GM21381 (cell line): ENCODE results near the gene TSPOAP1.

Experiments
- ATAC-seq: cut with Tn5 transposase; IDR thresholded peaks from one replicate; pipeline ENCODE4 v1.9.1; 2021; ENCODE audit warnings: mild to moderate bottlenecking, moderate library complexity; ENCODE audit not compliant: unreplicated experiment

The TSPOAP1 gene

DNA sequence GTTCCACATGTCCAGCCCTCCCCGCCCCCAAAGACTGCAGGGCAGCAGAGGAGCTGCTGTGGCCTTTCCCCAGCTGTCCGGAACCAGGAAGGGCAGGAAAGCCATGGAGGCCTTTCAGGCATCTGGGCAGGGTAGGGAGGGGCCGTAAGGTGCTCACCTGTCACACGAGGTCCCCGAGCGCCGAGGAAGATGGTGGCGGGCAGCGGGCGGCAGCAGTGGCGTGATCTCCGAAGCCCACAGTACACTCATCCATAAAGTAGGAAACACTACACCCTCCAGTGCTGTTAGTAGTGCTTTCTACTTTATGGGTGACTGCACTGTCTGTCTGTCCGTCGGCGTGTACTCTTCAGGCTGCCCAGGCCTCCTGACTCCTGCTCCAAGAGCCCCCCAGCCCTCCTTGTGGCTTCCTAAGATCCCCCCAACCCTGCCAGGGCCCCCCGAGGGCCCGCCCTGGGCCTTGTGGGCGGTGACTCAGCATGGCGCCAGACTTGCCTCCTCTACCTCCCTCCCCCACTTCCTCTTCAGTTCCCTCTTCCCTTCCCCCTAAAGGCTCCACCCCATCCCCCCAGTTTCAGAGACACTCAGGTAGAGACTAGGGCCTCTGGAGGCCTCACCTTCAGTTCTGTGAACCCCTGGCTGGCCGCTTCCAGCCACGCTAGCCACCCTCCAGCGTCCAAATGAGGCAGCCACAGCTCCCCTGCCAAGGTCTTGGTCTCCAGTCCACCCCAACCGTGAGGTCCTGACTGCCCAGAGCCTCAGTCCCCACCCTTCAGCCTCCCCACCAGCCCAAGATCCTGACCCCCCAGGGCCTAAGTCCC, 2.6 kb upstream of the TSPOAP1 start:
- no peak for ATAC-seq

GRCh38 chr17:58330538-58330996, 2.0 kb upstream of the TSPOAP1 start:
- no peak for ATAC-seq

DNA sequence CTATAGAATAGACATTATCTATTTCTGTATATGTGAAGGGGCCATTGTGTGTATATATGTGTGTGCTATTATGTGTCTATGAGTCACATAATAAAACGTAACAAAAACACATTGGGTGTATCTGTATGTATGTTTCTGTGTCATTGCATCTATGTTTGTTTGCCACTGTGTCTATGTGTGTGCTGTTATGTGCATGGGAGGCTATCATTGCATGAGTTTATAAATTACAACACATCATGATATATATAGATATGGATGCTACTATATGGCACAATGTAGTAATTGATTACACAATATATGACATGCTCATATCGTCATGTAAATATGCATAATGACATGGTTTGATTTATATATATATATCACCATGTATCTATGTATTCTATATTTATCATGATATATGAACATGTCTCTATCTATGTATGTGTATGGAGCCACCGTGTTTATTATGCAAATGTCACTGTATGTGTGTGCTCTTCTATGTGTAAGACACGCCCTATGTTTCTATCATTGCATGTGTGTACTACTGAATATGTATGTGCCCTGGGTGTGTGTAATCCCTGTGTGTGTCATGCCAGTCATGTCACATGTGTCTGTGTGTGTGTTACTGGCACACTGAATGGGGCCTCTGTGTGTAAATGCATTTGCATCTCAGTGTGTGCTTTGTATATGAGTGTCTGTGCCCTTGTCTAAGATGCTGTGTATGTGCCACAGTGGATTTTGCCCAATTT, 1.4 kb upstream of the TSPOAP1 start:
- ATAC-seq, result peak; percentile 17

GRCh38 chr17:58329035-58329809, 627 bp upstream of the TSPOAP1 start:
- ATAC-seq, result peak; percentile 39

DNA sequence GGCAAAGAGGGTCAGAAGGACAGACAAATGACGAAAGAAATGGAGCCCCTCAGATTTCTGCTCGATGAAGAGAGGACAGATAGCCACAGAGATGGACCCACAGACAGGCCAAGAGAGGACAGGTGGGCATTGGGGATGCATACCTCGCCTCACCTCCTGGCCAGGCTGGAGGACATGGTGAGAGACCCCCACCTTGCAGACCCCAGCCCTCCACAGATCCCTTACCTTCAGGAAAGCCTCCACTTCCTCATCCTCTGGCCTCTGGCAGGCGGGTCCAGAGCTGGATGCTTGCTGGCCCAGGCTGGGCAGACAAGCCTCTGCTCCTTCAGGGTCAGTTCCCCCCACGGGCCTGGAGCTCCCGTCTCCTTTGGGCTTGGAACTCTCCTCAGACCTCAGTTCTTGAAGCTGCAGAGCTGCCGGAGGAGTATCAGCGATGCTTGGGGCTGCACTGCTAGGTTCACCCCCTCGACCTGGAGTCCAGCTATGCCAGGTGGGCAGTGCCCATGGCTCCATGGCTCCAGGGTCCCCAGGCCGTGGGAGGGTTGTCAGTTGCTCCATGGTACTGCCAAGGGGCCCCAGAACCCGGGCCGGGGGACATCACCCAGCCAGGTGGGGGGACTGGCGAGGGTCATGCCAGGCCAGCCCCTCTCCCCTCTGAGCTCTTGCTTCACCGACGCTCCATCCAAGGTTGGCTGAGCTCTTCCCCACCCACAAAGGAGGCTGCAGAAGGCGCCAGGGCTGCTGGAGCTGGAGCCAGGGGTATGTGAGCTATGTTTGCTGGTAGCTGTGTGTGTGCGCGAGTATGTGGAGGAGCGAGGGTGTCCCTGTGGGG, 1.0 kb downstream of the TSPOAP1 start:
- no peak for ATAC-seq

DNA sequence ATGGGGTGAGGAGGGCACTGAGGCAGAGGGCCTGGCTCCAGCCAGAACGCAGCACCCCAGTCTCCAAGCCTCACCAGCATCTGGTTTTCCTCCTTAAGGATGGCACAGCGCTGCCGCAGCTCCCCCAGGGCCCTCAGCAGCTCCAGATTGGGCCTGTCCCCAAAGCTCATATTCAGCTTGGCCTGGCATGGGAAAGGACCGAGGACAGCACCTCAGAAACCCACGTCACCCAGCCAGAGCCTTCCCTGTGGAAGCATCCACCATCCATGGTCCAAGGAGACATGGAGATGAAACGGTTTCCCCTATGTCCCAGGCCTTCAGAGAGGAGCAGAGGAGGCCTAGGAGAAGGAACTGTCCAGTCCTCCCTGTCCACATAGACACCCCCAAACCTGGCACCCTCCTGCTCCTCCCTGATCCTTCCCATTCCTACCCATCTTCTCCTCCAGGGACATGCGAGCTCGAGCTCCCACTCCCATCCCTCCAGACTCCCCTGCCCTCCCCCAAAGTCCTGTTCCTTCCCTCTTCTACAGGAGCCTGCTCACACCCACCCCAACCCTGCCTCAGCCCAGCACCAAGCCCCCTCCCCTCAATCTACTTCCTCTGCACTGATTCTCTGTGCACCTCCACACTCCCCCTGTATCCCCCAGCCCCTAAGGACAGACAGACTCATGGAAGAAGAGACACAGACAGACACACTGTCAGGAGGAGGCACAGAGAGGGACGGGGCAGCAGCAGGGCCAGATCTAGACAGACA, 1.8 kb downstream of the TSPOAP1 start:
- ATAC-seq, result no peak

DNA sequence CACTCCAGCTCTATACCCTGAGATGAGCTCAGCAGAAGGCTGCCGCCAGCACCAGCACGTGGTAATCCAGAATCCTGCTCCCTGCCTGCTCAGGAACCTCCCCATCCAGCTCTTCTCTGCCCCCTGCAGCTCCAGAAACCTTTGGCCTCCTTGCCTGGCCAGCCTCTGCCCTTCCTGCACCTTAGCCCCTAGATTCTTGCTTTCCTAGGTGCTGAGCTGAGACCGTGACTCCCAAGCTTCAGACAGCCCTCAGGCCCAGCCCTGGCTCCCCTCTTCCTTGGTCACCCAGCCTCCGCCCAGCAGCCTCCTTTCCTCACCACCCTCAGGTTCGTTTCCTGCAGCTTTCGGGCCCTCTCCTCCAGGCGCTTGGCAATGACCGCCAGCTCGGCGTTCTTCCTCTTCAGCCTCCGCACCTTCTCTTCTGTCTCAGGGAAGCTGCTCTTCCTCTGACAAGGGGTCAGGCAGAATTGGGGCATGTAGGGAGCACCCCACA, 2.6 kb downstream of the TSPOAP1 start:
- ATAC-seq, result no peak

DNA sequence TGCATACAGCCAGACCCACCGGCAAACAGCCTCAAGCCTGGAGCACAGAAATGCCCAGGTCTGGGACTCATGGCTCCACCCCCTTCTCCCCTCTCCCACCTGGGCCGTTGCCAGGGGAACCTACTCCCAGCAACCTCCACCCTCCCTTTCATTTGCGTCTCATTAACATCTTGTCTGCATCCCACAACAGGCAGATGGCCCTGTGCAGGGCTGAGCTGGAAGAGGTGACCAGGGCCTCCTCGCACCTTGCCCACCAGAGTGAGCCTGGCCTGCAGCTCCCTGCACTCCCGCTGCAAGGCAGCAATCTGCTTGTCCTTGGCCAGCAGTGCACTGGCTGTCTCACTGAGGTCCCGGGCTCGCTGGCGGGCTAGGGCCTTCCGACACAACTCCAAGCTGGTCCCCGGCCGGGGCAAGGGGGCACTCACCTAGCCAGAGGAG, 3.3 kb downstream of the TSPOAP1 start:
- ATAC-seq, result no peak

DNA sequence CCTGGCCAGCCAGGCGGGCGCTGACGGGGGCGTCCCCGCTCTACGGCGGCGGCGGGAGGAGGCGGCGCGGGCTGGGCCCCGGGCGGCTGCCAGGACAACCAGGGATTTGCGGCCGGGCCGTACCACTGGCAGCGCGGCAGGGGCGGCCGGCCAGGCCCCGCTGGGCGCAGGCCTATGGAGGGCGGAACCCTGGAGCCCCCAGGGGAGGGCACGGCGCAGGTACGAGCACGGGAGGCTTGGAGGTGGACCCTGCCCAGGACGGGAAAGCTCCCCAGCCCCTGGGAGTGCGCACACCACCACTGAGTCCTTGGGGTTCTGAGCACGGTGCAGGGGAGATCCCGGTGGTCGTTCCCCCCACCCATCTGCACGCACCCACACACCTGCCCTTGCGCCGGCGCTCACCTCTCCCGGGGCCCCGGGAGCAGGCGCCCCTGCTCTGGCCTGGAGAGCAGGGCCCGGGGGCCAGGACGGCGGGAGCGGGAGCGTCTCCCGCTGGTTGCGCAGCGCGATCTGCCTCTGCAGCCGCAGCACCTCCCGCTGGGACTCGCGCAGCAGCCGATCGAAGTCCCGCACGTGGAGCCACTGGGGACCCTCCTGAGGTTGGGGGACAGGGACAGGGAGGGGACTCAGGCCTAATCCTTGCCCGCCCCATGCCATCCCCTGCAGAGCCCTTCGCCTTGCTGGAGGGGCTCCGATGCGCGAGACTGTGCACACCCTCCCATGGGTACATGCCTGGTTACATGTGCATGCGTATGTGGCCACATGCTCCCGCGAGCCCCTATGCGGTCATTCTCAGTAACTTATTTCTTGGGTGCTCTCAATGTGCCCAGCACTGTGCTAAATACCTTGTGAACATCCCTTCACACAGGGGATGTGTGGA, 3.9 kb downstream of the TSPOAP1 start:
- no peak for ATAC-seq

- ATAC-seq, result no peak
Measured at GRCh38 chr17:58324056-58324408, 4.6 kb downstream of the TSPOAP1 start.

GRCh38 chr17:58323366-58324055, 5.1 kb downstream of the TSPOAP1 start:
- no peak for ATAC-seq

DNA sequence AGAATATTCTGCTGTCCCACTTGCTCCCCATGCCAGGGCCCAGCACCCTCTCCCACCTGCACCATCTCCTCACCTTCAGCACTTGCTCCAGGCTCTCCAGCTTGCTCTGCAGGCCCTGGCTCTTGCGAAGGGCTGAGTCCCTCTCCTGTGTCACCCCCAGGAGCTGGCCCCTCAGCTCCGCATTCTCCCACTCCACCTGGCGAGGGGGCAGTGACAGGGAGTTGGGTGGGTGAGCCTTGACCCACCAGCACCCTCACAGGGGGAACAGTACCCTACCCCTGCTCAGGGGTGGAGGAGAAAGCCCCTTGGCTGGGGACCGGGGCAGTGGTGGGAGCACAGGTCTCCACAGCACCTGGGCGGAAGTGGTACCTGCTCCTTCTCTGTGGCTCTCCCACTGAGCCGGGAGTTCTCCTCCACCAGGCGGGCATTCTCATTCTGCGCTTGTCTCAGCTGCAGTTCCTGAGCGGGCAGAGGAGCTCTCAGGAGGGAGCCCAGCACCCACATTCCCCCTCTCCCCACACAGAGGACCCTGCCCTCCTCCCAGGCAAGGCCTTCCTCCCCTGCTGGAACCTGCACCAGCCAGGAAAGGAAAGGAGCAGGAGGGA, 5.9 kb downstream of the TSPOAP1 start:
- no peak for ATAC-seq

DNA sequence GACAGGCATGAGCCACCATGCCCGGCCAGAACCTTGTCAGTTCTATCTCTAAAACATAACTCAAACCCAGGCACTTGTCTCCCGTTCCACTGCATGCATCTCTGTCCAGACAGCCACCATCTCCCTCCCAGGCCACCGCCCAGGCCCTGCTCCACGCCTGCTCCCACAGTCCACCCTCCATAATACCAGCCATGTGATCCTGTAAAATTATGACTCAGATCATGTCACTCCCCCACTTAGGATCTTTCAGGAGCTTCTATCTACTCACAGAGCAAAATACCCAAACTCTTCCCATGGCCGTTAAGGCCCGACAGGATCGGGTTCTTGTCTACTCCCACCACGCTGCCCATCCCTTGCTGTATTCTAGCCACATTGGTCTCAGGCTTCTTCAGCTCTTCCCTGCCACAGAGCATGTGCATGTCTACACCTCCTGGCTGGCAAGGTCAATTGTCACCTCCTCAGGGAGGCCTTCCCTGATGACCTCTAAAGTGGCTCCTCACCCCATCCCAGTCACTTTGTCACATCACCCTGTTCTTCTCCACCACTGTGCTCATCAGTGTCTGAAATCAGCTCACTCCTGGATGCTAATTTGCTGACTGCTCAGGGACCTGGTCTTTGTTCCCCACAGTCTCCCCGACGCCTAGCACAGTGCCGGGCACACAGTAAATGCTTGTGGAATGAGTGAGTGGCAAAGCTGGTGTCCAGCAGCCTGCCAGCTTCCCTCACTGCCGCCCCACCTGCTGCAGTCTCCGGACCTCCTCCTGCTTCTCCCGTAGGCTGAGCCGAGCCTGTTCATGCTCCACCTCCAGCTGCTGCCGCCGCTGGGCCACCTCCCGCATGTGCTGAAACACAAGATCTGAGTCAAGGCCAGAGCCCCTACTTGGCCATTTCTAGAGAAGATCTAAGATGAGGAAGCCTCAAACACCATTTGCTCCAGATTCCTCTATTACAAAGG, 6.7 kb downstream of the TSPOAP1 start:
- ATAC-seq, result no peak

GRCh38 chr17:58320570-58321323, 7.8 kb downstream of the TSPOAP1 start:
- ATAC-seq, result no peak

DNA sequence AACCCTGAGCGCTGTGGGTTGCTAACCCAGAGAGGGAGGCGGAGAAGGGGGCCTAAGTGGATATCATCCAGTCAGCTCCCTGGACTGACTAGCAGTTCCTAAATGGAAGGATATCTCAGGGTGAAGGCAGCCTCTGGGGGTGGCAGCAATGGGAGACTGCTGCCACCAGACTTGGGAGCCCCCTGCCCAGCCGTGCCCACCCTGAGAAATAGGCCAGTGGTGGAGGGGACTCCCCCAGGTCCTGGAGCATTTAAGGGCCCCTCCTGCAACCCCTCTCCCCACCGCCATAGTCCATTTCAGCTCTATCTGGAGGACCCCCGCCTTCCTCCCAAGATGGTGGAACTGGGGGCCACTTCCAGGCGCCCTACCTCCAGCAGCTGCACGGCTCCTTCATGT, 8.4 kb downstream of the TSPOAP1 start:
- no peak for ATAC-seq
